Naive thymus-derived CD8-positive, alpha-beta T cell (primary cell): ENCODE data around the gene ADNP2. TPM values are rescaled to one million over a fixed set of nuclear protein-coding genes. Genes with fewer than 3 reads are reported as not detected.
A peak's percentile ranks its signal among the peaks of the same experiment; 100 is the strongest.

Source experiments
- ATAC-seq, 2 donors: fragments of 150-1000 bp; cut with Tn5 transposase in 1 of 2; sonication (Bioruptor Pico), chemical (Tn5 transposase) in 1 of 2; 1 replicate in 1 of 2; 2 replicates in 1 of 2; pipeline ENCODE4 v1.10.0; 2021; ENCODE audit warnings: mild to moderate bottlenecking in 2 of 2, moderate library complexity in 2 of 2
- POLR2A ChIA-PET: fragments of 350-600 bp; sonication (Branson Sonifier 250); formaldehyde crosslinking; loops from one replicate; lab custom pipeline; 2021; ENCODE audit warnings: antibody characterized with exemption; lab: Charles Lee
- DNase-seq, 10 donors: peaks; one replicate each; pipeline versions ENCODE4 v3.0.0 to v3.0.0-alpha.2; 2020 to 2022
- H3K27ac Mint-ChIP-seq, 10 donors: one replicate each; pipeline ENCODE4 v1.8.0; 2020 to 2022; ENCODE audit warnings: mild to moderate bottlenecking in 10 of 10, mixed read lengths in 10 of 10, moderate library complexity in 4 of 10, inconsistent platforms in 1 of 10
- H3K27me3 Mint-ChIP-seq, 5 donors: one replicate each; pipeline ENCODE4 v1.8.0; 2021 to 2022; ENCODE audit warnings: mixed read lengths in 5 of 5
- H3K36me3 Mint-ChIP-seq, 3 donors: one replicate each; pipeline ENCODE4 v1.8.0; 2020 to 2022; ENCODE audit warnings: mixed read lengths in 3 of 3, mild to moderate bottlenecking in 2 of 3, inconsistent platforms in 1 of 3
- H3K4me1 Mint-ChIP-seq, 4 donors: one replicate each; pipeline ENCODE4 v1.8.0; 2021 to 2022; ENCODE audit warnings: mixed read lengths in 4 of 4
- H3K4me3 Mint-ChIP-seq, 10 donors: one replicate each; pipeline ENCODE4 v1.8.0; 2020 to 2022; ENCODE audit warnings: mild to moderate bottlenecking in 10 of 10, mixed read lengths in 10 of 10, moderate library complexity in 6 of 10, inconsistent platforms in 1 of 10
- H3K9me3 Mint-ChIP-seq, 9 donors: one replicate each; pipeline ENCODE4 v1.8.0; 2020 to 2022; ENCODE audit warnings: mixed read lengths in 9 of 9, mild to moderate bottlenecking in 3 of 9, inconsistent platforms in 1 of 9, moderate library complexity in 1 of 9
- polyA plus RNA-seq, 3 donors: library from polyadenylated mRNA; unstranded; fragments of 300-500 nt; fragmentation: Illumina TruSeq; gene quantifications; one replicate each; pipeline ENCODE4 v1.2.3, GENCODE V29; 2021
- total RNA-seq, 8 experiments: library from RNA in 2 of 8; stranded (reverse) in 2 of 8; gene quantifications; one replicate each; pipeline ENCODE4 v1.2.3 and lab custom pipeline; 2021 to 2026

The ADNP2 gene
- total RNA-seq (10 to 100 TPM; 22.7 to 25.5 TPM), polyA plus RNA-seq (10 to 100 TPM in 1 of 3 donors, 1 to 10 TPM in 2; 8.1 to 11.7 (median 9.2) TPM), total RNA-seq (lab: John Stamatoyannopoulos, UW) (48.6 to 96.5 (median 80.9) reads per million in 6 experiments)

GRCh38 chr18:80108739-80109675 is at the start of gene ADNP2:
ADNP2 (plus strand) TSS chr18:80109262; CDS start chr18:80117543, 8,281 bp downstream.
- H3K27ac Mint-ChIP-seq: peak within 1 kb of the TSS; percentile 83 to 98 (median 95)
- peak; percentile 56 to 93 (median 90) for DNase-seq
- no peaks in the 10 kb centered on the region for H3K27me3 Mint-ChIP-seq
- no peaks in the 10 kb centered on the region for H3K9me3 Mint-ChIP-seq
- ATAC-seq: peak; percentile 77 to 83
- POLR2A ChIA-PET: interaction anchor here (0.8 to 1.3 kb wide), 4 partner anchors 74 to 1041 kb away, joined by 3 to 5 read pairs (median 4); partner anchors contain the start of gene RBFA
- peaks cover 28 to 51% (median 45%) of the 10 kb centered on the region in 4 donors for H3K4me1 Mint-ChIP-seq
- H3K4me3 Mint-ChIP-seq: peak within 1 kb of the TSS; percentile 52 to 92 (median 84)
- H3K36me3 Mint-ChIP-seq: peaks cover 0 to 2% (median 0%) of the 10 kb centered on the region in 3 donors

- H3K4me1 Mint-ChIP-seq: peaks cover 0 to 2% (median 0%) of the 10 kb centered on the region in 4 donors
- peaks cover 0 to 51% (median 36%) of the 10 kb centered on the region in 9 donors for H3K9me3 Mint-ChIP-seq
- no peak overlapping the region for H3K27ac Mint-ChIP-seq
- peaks cover 0 to 1% (median 0%) of the 10 kb centered on the region in 5 donors for H3K27me3 Mint-ChIP-seq
- ATAC-seq (no peak), DNase-seq (no peak)
- peaks cover 0 to 24% (median 4%) of the 10 kb centered on the region in 3 donors for H3K36me3 Mint-ChIP-seq
- POLR2A ChIA-PET: no interaction called here
- H3K4me3 Mint-ChIP-seq: no peak overlapping the region
These were observed 49.1 kb upstream of the ADNP2 start for GRCh38 chr18:80059945-80060344.

- Mint-ChIP-seq H3K9me3 (peaks cover 0 to 20% (median 3%) of the 10 kb centered on the region in 9 donors), H3K36me3 (no peaks in the 10 kb centered on the region), H3K27me3 (peaks cover 0 to 1% (median 0%) of the 10 kb centered on the region in 5 donors), H3K4me1 (no peaks in the 10 kb centered on the region), H3K4me3 (no peak overlapping the region), H3K27ac (no peak overlapping the region)
- POLR2A ChIA-PET: no interaction called here
- DNase-seq (no peak), ATAC-seq (no peak)
These were observed 43.4 kb upstream of the ADNP2 start for GRCh38 chr18:80065705-80066104.

GRCh38 chr18:80067321-80067720 is 41.7 kb upstream of the ADNP2 start:
- H3K27me3 Mint-ChIP-seq: peaks cover 0 to 1% (median 0%) of the 10 kb centered on the region in 5 donors
- no peak for DNase-seq
- peaks cover 0 to 11% (median 0%) of the 10 kb centered on the region in 9 donors for H3K9me3 Mint-ChIP-seq
- ATAC-seq: no peak
- H3K27ac Mint-ChIP-seq: no peak overlapping the region
- H3K4me3 Mint-ChIP-seq: no peak overlapping the region
- no peaks in the 10 kb centered on the region for H3K4me1 Mint-ChIP-seq
- H3K36me3 Mint-ChIP-seq: no peaks in the 10 kb centered on the region
- POLR2A ChIA-PET: no interaction called here

GRCh38 chr18:80067897-80068296 is 41.2 kb upstream of the ADNP2 start:
- H3K9me3 Mint-ChIP-seq: peaks cover 0 to 6% (median 0%) of the 10 kb centered on the region in 9 donors
- H3K36me3 Mint-ChIP-seq: no peaks in the 10 kb centered on the region
- no peak overlapping the region for H3K4me3 Mint-ChIP-seq
- ATAC-seq (no peak), DNase-seq (no peak)
- no peaks in the 10 kb centered on the region for H3K4me1 Mint-ChIP-seq
- no peak overlapping the region for H3K27ac Mint-ChIP-seq
- H3K27me3 Mint-ChIP-seq: peaks cover 0 to 1% (median 0%) of the 10 kb centered on the region in 5 donors
- POLR2A ChIA-PET: no interaction called here

GRCh38 chr18:80068571-80069272 is 40.3 kb upstream of the ADNP2 start:
- H3K4me3 Mint-ChIP-seq: no peak overlapping the region
- POLR2A ChIA-PET: interaction anchor here (0.6 kb wide), 1 partner anchor 187 kb away, joined by 3 read pairs; no protein-coding TSS in a partner anchor
- peaks cover 0 to 2% (median 0%) of the 10 kb centered on the region in 9 donors for H3K9me3 Mint-ChIP-seq
- H3K36me3 Mint-ChIP-seq: no peaks in the 10 kb centered on the region
- H3K4me1 Mint-ChIP-seq: no peaks in the 10 kb centered on the region
- H3K27me3 Mint-ChIP-seq: peaks cover 0 to 1% (median 0%) of the 10 kb centered on the region in 5 donors
- ATAC-seq (no peak), DNase-seq (no peak)
- H3K27ac Mint-ChIP-seq: no peak overlapping the region

GRCh38 chr18:80070825-80071224 is 38.2 kb upstream of the ADNP2 start:
- ATAC-seq: no peak
- Mint-ChIP-seq H3K4me3 (no peak overlapping the region), H3K4me1 (no peaks in the 10 kb centered on the region), H3K27ac (no peak overlapping the region), H3K9me3 (no peaks in the 10 kb centered on the region), H3K36me3 (no peaks in the 10 kb centered on the region), H3K27me3 (no peaks in the 10 kb centered on the region)
- POLR2A ChIA-PET: no interaction called here
- no peak for DNase-seq

- Mint-ChIP-seq H3K27me3 (no peaks in the 10 kb centered on the region), H3K4me1 (no peaks in the 10 kb centered on the region), H3K36me3 (peaks cover 0 to 2% (median 0%) of the 10 kb centered on the region in 3 donors), H3K4me3 (no peak overlapping the region), H3K9me3 (no peaks in the 10 kb centered on the region), H3K27ac (no peak overlapping the region)
- POLR2A ChIA-PET: no interaction called here
- ATAC-seq: no peak
- DNase-seq: no peak
These were observed 34.9 kb upstream of the ADNP2 start for GRCh38 chr18:80074183-80074582.

GRCh38 chr18:80074697-80075096 is 34.4 kb upstream of the ADNP2 start:
- H3K36me3 Mint-ChIP-seq: peaks cover 0 to 2% (median 0%) of the 10 kb centered on the region in 3 donors
- no peaks in the 10 kb centered on the region for H3K27me3 Mint-ChIP-seq

GRCh38 chr18:80075940-80076339 is 33.1 kb upstream of the ADNP2 start:
- POLR2A ChIA-PET: no interaction called here

More at GRCh38 chr18:80074697-80075096, 34.4 kb upstream of the ADNP2 start:
- Mint-ChIP-seq H3K27ac (no peak overlapping the region), H3K4me1 (no peaks in the 10 kb centered on the region), H3K4me3 (no peak overlapping the region), H3K9me3 (no peaks in the 10 kb centered on the region)
- DNase-seq (no peak), ATAC-seq (no peak)
- POLR2A ChIA-PET: no interaction called here

GRCh38 chr18:80076379-80076778 is 32.7 kb upstream of the ADNP2 start:
- POLR2A ChIA-PET: no interaction called here
- no peaks in the 10 kb centered on the region for H3K9me3 Mint-ChIP-seq
- DNase-seq (no peak), ATAC-seq (no peak)
- peaks cover 0 to 2% (median 0%) of the 10 kb centered on the region in 3 donors for H3K36me3 Mint-ChIP-seq
- no peak overlapping the region for H3K4me3 Mint-ChIP-seq
- H3K4me1 Mint-ChIP-seq: no peaks in the 10 kb centered on the region
- H3K27me3 Mint-ChIP-seq: peaks cover 0 to 2% (median 0%) of the 10 kb centered on the region in 5 donors
- H3K27ac Mint-ChIP-seq: no peak overlapping the region

More at GRCh38 chr18:80075940-80076339, 33.1 kb upstream of the ADNP2 start:
- DNase-seq (no peak), ATAC-seq (no peak)
- Mint-ChIP-seq H3K4me1 (no peaks in the 10 kb centered on the region), H3K27ac (peak overlapping the region in 1 of 10 donors; percentile 27), H3K4me3 (no peak overlapping the region), H3K9me3 (no peaks in the 10 kb centered on the region), H3K36me3 (peaks cover 0 to 2% (median 0%) of the 10 kb centered on the region in 3 donors), H3K27me3 (peaks cover 0 to 2% (median 0%) of the 10 kb centered on the region in 5 donors)

GRCh38 chr18:80077873-80078272 is 31.2 kb upstream of the ADNP2 start:
- Mint-ChIP-seq H3K9me3 (peaks cover 0 to 2% (median 0%) of the 10 kb centered on the region in 9 donors), H3K4me1 (no peaks in the 10 kb centered on the region), H3K27ac (no peak overlapping the region), H3K27me3 (peaks cover 0 to 9% (median 0%) of the 10 kb centered on the region in 5 donors), H3K36me3 (peaks cover 0 to 2% (median 0%) of the 10 kb centered on the region in 3 donors), H3K4me3 (no peak overlapping the region)
- POLR2A ChIA-PET: no interaction called here
- DNase-seq (no peak), ATAC-seq (no peak)
